Skeletal muscle tissue (tissue), 4 donors: ENCODE measurements around the gene BEND5. TPM values are rescaled to one million over a fixed set of nuclear protein-coding genes. Genes with fewer than 3 reads are reported as not detected.

Source experiments
- H3K27ac ChIP-seq: one replicate; pipeline ENCODE4 v1.7.0; 2013; ENCODE audit warnings: mild to moderate bottlenecking, low read depth, low read length, inconsistent platforms
- H3K27me3 ChIP-seq, 3 donors: one replicate each; pipeline ENCODE4 v1.7.0; 2013; ENCODE audit warnings: low read length in 3 of 3; ENCODE audit not compliant: control insufficient read depth in 3 of 3, insufficient read depth in 3 of 3
- H3K36me3 ChIP-seq, 3 donors: one replicate each; pipeline ENCODE4 v1.7.0; 2013; ENCODE audit warnings: low read length in 3 of 3; ENCODE audit not compliant: control insufficient read depth in 3 of 3, insufficient read depth in 3 of 3
- H3K4me1 ChIP-seq, 3 donors: one replicate each; pipeline ENCODE4 v1.7.0; 2013; ENCODE audit warnings: low read length in 3 of 3, mild to moderate bottlenecking in 3 of 3; ENCODE audit not compliant: control insufficient read depth in 3 of 3, insufficient read depth in 3 of 3
- H3K4me3 ChIP-seq, 3 donors: one replicate each; pipeline ENCODE4 v1.7.0; 2013; ENCODE audit warnings: low read length in 3 of 3
- H3K9ac ChIP-seq, 3 donors: one replicate each; pipeline ENCODE4 v1.7.0; 2013; ENCODE audit warnings: low read length in 3 of 3, mild to moderate bottlenecking in 3 of 3, moderate library complexity in 2 of 3, low read depth in 1 of 3
- H3K9me3 ChIP-seq, 3 donors: one replicate each; pipeline ENCODE4 v1.7.0; 2013; ENCODE audit warnings: low read length in 3 of 3; ENCODE audit not compliant: control insufficient read depth in 3 of 3
- total RNA-seq: library from RNA; depleted of rRNA; stranded (reverse); fragments of >200 nt; gene quantifications from one replicate; pipeline ENCODE4 v1.2.3, GENCODE V29; 2014
- donor health status: Osteomylitis.

The BEND5 gene
- total RNA-seq, 1 donor from 2014 or later: 5.7 TPM

DNA sequence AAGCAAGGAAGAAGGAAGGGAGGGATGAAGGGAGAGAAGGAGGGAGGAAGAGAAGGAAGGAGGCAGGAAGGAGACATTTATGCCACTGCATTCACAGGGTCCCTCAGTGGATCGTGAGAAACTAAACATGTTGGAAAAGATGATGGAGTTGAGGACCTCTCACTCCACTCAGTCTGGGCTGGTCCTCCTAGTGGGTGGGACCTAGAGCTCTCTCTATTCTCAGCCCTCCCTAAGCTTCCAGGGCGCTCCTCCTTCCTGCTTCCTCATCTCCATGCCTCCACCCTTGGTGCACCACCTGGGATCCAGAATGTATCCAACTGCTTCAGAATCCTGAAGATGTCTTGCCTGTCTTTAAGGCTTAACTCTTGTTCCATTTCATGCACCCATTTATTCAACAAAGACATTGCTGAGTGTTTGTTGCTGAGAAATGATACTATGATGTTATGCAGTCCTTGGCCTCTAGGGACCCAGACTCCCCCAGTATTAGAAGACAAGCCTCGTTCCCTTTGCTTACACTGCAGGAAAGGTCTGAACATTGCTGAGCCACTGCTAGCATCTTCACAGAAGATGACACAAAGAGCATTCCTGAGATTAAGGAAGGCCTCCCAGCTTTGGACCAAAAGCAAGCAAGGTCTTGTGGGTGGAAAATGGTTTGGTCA lies 88.5 kb downstream of the BEND5 start:
- peaks cover 2 to 16% (median 5%) of the 10 kb centered on the region in 3 donors for H3K27me3 ChIP-seq
- H3K27ac ChIP-seq: no peak overlapping the region

DNA sequence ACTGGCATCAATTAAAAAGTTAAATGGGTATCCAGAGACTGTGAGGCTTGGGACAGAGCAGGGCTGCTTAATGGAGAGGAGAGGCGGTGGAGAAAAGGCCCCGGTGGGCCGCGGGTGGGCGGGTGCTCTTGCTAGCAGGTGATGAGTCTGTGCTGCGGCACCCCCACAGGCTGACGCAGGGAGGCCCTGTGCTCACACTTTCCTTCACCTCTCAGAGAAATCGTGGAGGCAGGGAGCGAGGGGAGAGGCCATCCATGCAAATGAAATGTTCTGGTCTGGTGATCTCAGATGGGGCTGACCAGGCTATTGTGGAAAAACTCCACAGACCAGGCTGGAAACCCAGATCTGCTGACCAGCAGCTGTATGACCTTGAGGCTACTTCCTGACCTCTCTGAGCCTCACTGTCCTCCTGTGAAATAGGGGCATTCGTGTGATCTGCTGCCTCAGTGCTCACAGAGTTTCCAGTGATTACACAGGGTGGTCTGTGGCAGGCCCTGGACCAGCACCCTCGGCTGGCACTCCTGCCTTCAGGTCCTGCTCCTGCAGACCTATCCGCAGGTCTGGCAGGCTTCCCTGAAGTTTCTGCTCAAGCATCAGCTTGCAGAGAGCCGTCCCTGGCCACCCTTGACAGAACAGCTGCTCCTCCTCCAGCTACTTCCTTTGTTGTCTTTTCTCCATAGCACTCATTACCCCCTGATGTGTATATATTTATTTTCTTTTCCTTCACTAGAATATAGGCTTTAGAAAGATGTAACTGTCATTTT lies 89.2 kb downstream of the BEND5 start:
- H3K9me3 ChIP-seq: no peaks in the 10 kb centered on the region
- H3K9ac ChIP-seq: no peak overlapping the region
- no peak overlapping the region for H3K4me3 ChIP-seq
- H3K27ac ChIP-seq: no peak overlapping the region
- H3K27me3 ChIP-seq: peaks cover 0 to 12% (median 0%) of the 10 kb centered on the region in 3 donors
- H3K4me1 ChIP-seq: no peaks in the 10 kb centered on the region
- no peaks in the 10 kb centered on the region for H3K36me3 ChIP-seq

More for the DNA sequence above, 88.5 kb downstream of the BEND5 start:
- H3K4me1 ChIP-seq: no peaks in the 10 kb centered on the region
- H3K4me3 ChIP-seq: no peak overlapping the region
- no peaks in the 10 kb centered on the region for H3K9me3 ChIP-seq
- H3K9ac ChIP-seq: no peak overlapping the region
- no peaks in the 10 kb centered on the region for H3K36me3 ChIP-seq

DNA sequence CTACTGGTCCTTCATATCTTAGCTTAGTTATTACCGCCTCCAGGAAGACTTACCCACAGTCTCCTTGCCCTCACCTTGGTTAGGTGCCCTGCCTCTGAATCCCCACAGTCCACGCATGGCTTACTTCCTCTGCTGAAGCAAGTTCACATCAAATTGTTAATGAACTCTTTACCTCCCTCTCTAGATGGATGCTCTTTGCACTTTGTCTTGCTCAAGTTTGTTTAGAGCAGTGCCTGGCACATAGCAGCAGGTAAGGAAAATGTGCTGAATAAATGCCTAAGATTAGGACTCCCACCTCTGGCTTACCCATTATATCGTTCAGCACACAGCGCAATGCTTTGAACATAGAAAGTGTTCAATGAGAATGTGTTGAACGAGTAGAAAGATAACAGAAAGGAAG lies 90.5 kb downstream of the BEND5 start:
- H3K36me3 ChIP-seq: no peaks in the 10 kb centered on the region
- H3K4me1 ChIP-seq: no peaks in the 10 kb centered on the region
- no peak overlapping the region for H3K9ac ChIP-seq
- H3K9me3 ChIP-seq: no peaks in the 10 kb centered on the region
- no peaks in the 10 kb centered on the region for H3K27me3 ChIP-seq
- H3K4me3 ChIP-seq: no peak overlapping the region
- no peak overlapping the region for H3K27ac ChIP-seq

DNA sequence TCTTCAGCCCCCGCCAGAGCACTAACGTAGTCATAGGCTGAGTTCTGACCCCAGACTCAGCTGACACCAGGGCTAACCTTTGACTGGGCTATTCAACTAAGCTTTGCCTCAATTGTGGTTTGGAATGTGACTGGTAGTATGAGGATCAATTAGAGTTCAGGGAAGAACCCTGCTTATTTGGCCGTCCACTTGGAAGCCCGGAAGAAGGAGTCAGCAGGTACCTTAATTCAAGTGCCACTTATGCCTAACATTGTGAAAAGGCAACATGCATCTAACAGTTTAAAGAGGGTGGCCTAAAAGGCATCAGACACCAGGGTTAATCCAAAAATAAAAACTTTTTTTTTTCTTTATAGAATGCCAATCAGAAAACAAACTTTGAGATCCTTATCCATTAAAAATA lies 92.3 kb downstream of the BEND5 start:
- no peaks in the 10 kb centered on the region for H3K27me3 ChIP-seq
- no peaks in the 10 kb centered on the region for H3K36me3 ChIP-seq
- H3K9me3 ChIP-seq: no peaks in the 10 kb centered on the region
- no peak overlapping the region for H3K9ac ChIP-seq
- H3K4me1 ChIP-seq: no peaks in the 10 kb centered on the region
- no peak overlapping the region for H3K4me3 ChIP-seq
- no peak overlapping the region for H3K27ac ChIP-seq

DNA sequence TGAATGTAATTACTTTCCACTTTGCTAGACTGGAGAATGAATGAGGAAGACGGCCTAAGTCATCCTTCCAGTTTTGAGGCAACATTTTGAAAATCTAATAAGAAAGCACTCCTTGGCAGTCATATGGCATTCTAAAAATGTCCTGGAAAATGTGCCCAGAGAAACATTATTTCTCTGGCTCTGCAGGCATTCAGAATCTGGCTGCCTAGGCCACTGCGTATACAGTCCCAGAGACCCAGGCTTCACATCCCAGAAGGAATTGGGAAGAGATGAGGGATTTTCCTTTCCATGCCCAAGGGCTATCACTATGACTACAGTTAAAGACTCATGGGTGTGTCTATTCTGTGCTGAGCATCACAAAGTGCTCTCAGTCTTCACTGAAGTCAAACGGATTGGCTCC lies 92.9 kb downstream of the BEND5 start:
- H3K9me3 ChIP-seq: no peaks in the 10 kb centered on the region
- no peak overlapping the region for H3K27ac ChIP-seq
- no peak overlapping the region for H3K4me3 ChIP-seq
- no peaks in the 10 kb centered on the region for H3K4me1 ChIP-seq
- no peaks in the 10 kb centered on the region for H3K27me3 ChIP-seq
- H3K9ac ChIP-seq: no peak overlapping the region
- no peaks in the 10 kb centered on the region for H3K36me3 ChIP-seq

DNA sequence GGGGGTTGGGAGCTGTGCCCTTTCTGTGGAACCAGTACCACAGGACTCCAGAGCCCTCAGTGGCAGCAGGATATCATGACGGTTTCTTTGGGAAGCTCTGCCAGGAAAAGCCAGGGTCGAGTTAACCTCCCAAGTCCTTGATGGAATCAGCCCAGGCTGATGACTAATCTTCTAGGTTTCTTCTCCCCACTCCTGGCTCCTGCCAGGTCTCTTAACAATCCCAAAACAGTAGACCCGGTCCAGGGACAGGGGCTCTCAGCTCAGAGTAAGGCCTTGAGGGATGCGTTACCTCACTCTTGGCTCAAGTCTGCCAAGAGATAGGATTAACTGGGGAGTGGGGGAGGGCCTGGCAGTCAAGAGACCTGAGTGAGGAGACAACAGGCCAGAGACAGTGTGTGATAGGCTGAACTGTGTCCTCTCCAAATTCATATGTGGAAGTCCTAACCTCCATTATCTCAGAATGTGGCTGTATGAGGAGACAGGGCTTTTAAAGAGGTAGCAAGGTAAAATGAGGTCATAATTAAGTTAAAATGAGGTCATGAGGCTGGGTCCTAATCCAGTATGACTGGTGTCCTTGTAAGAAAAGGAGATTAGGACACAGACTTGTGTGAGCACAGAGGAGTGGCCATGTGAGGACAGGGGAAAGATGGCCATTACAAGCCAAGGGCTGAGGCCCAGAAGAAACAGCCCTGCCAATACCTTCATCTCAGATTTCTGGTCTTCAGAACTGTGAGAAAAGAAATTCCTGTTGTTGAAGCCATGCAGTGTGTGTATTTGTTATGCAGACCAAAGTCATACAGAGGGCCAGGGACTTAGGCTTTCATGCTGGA lies 95.0 kb downstream of the BEND5 start:
- no peaks in the 10 kb centered on the region for H3K9me3 ChIP-seq
- H3K27me3 ChIP-seq: no peaks in the 10 kb centered on the region
- no peaks in the 10 kb centered on the region for H3K36me3 ChIP-seq
- peaks cover 0 to 3% (median 0%) of the 10 kb centered on the region in 3 donors for H3K4me1 ChIP-seq
- no peak overlapping the region for H3K9ac ChIP-seq
- no peak overlapping the region for H3K4me3 ChIP-seq
- H3K27ac ChIP-seq: no peak overlapping the region

DNA sequence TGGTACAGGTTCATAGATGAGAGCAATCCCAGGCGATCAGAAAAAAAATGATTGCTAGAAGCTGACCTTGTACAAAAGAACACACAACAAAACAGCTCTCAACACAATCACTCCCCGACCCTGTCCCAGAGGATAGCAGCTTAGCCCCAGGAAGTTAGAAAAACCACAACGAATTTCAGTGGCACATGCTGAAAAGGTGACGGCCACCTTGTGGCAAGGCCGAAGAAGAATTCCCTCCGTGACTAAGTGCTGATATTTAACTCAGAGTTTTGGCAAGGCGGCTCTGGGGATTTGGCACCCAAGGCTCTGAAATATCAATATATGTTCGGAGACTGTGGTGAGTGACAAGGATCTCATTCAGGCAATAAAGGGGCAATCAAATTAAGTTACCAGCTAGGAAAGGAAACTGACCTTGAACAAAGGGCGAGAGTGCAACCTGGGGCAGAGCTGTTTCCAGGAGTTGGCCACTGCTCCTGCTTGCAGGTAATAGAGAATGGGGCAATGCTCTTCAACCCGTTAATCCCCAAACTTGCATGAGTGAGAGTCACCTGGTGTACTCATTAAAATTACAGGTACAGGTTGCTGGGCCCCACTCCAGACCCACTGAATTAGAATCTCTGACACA lies 96.2 kb downstream of the BEND5 start:
- Histone ChIP-seq H3K27ac (no peak overlapping the region), H3K27me3 (no peaks in the 10 kb centered on the region), H3K36me3 (no peaks in the 10 kb centered on the region), H3K4me3 (no peak overlapping the region), H3K4me1 (peaks cover 0 to 3% (median 0%) of the 10 kb centered on the region in 3 donors), H3K9ac (no peak overlapping the region), H3K9me3 (no peaks in the 10 kb centered on the region)

DNA sequence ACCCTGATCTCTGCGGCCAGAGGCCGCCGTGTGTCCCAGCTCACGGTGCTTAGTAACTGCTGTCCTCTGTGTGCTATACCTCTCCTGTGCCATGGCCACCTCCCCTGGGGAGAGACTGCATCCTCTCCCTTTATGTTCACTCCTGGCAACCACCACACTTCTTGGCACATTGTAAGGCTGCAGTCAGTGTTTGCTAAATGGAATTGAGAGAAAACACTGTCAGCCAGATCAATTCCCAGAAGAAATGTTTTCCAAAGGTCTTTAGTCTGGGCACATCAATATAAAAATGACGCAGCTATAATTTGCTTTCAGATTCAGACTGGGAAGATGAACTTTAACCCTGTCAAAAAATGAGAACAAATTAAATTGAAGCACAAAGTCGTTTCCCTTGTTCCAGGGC lies 96.8 kb downstream of the BEND5 start:
- no peaks in the 10 kb centered on the region for H3K36me3 ChIP-seq
- H3K4me3 ChIP-seq: no peak overlapping the region
- peaks cover 0 to 3% (median 0%) of the 10 kb centered on the region in 3 donors for H3K4me1 ChIP-seq
- no peak overlapping the region for H3K9ac ChIP-seq
- H3K27ac ChIP-seq: no peak overlapping the region
- no peaks in the 10 kb centered on the region for H3K27me3 ChIP-seq
- no peaks in the 10 kb centered on the region for H3K9me3 ChIP-seq

DNA sequence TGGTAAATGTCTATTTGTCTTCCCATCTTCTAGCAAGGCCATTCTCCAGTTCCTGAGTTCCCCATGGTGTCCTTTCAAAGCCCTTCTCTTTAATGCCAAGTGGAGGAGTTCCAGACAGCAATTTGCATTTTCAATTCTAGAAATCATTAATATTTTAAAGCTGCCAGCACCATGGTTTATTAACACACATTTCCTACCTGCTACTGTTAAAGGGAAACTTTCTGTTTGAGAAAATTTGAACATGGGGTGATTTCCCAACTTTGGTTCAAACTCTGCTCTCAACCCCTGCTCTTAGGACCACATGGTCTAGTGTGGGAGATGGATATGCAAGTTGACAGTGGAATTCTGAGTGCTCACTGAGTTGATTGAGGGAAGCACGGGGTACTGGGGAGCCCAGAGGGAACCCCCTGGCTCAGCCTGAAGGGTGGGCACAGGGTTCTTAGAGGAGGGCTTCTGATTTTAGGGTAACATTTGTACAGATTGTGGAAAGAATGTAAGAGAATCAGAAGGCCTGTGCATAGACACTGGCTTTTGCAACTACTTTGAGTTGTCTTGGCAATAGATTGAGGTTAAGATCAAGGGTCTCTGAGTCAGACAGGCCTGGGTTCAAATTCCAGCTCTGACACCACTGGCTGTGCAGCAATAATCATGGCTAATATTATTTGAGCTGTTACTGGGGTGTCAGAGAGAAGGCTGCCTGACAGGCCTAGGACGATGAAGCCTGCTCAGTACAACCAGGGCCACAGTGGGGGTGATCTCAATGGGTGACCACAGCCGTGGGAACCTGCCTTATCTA lies 97.8 kb downstream of the BEND5 start:
- Histone ChIP-seq H3K36me3 (no peaks in the 10 kb centered on the region), H3K9me3 (no peaks in the 10 kb centered on the region), H3K4me3 (no peak overlapping the region), H3K27ac (no peak overlapping the region), H3K27me3 (no peaks in the 10 kb centered on the region), H3K9ac (no peak overlapping the region), H3K4me1 (peaks cover 0 to 3% (median 0%) of the 10 kb centered on the region in 3 donors)
